OCI-LY7 (cell line): Measurements from ENCODE around the gene ADIG. TPM values are rescaled to one million over a fixed set of nuclear protein-coding genes. Genes with fewer than 3 reads are reported as not detected.

Source experiments
- BruUV-seq: library from RNA; stranded (reverse); fragments of 400-500 nt; replicated peaks from 2 replicates; lab custom pipeline; 2021; lab: Mats Ljungman, UMichigan
- CTCF ChIA-PET: fragments of 300-600 bp; sonication (Branson Sonifier 250); formaldehyde crosslinking; loops from one replicate; lab custom pipeline; 2022; ENCODE audit warnings: antibody characterized with exemption; ENCODE audit not compliant: unreplicated experiment; lab: Charles Lee
- POLR2A ChIA-PET: fragments of 300-600 bp; sonication (Branson Sonifier 250); formaldehyde crosslinking; loops from one replicate; lab custom pipeline; 2022; ENCODE audit warnings: antibody characterized with exemption; lab: Charles Lee
- DNase-seq: peaks from one replicate; pipeline ENCODE4 v3.0.0-alpha.2; 2015; ENCODE audit warnings: low spot score
- H2AFZ ChIP-seq: fragments of 200-600 bp; sonication (generic), shearing (Covaris generic); 2 replicates; pipeline ENCODE4 v1.6.1; 2014; ENCODE audit warnings: mild to moderate bottlenecking, antibody characterized with exemption, low read length, moderate library complexity
- H3K27ac ChIP-seq: fragments of 200-600 bp; sonication (generic); 2 replicates; pipeline ENCODE4 v1.5.1; 2014; ENCODE audit warnings: mixed run types, low read depth, mild to moderate bottlenecking, moderate library complexity, low read length, inconsistent platforms; ENCODE audit not compliant: poor library complexity, severe bottlenecking
- H3K36me3 ChIP-seq: fragments of 200-600 bp; sonication (generic); 2 replicates; pipeline ENCODE4 v1.6.1; 2014; ENCODE audit warnings: mild to moderate bottlenecking, antibody characterized with exemption, low read length, moderate library complexity, mixed read lengths; ENCODE audit not compliant: insufficient read depth
- H3K4me1 ChIP-seq: fragments of 200-600 bp; sonication (generic); 2 replicates; pipeline ENCODE4 v1.5.1; 2014; ENCODE audit warnings: mild to moderate bottlenecking, low read length; ENCODE audit not compliant: insufficient read depth, poor library complexity, severe bottlenecking
- H3K4me2 ChIP-seq: fragments of 200-600 bp; sonication (generic); 2 replicates; pipeline ENCODE4 v1.6.1; 2014; ENCODE audit warnings: mild to moderate bottlenecking, low read length
- H3K4me3 ChIP-seq: fragments of 200-600 bp; sonication (generic); 2 replicates; pipeline ENCODE4 v1.5.1; 2014; ENCODE audit warnings: mild to moderate bottlenecking, low read depth, low read length; ENCODE audit not compliant: poor library complexity, severe bottlenecking
- H3K79me2 ChIP-seq: fragments of 200-600 bp; sonication (generic); 2 replicates; pipeline ENCODE4 v1.6.1; 2016; ENCODE audit warnings: low read depth, mild to moderate bottlenecking, low read length, moderate library complexity, mixed read lengths; ENCODE audit not compliant: insufficient read depth
- H3K9me2 ChIP-seq: fragments of 200-600 bp; sonication (generic); 2 replicates; pipeline ENCODE4 v1.6.1; 2016; ENCODE audit warnings: mild to moderate bottlenecking, low read length, mixed read lengths; ENCODE audit not compliant: insufficient read depth
- H3K9me3 ChIP-seq: fragments of 200-600 bp; sonication (generic); 2 replicates; pipeline ENCODE4 v1.6.1; 2014; ENCODE audit warnings: mild to moderate bottlenecking, mixed run types, low read length, mixed read lengths
- H4K20me1 ChIP-seq: fragments of 200-600 bp; sonication (generic); 2 replicates; pipeline ENCODE4 v1.6.1; 2014; ENCODE audit warnings: mild to moderate bottlenecking, antibody characterized with exemption, low read length, moderate library complexity, mixed read lengths; ENCODE audit not compliant: insufficient read depth
- CTCF ChIP-seq: fragments of 200-600 bp; sonication (generic); conservative IDR thresholded peaks from 2 replicates; pipeline ENCODE4 v1.5.1; 2014; ENCODE audit warnings: mild to moderate bottlenecking, antibody characterized with exemption, low read length, moderate library complexity, mixed read lengths
- EZH2phosphoT487 ChIP-seq: fragments of 200-600 bp; sonication (generic); IDR thresholded peaks from 2 replicates; pipeline ENCODE4 v1.6.1; 2018; ENCODE audit warnings: low read depth, borderline replicate concordance, mild to moderate bottlenecking, mixed run types, antibody characterized with exemption, low read length, moderate library complexity, mixed read lengths
- intact Hi-C: fragments of 100-400 bp; cut with micrococcal nuclease; formaldehyde crosslinking; loops from one replicate; pipeline ENCODE4 v1.10.0; 2022; ENCODE audit not compliant: unreplicated experiment
- total RNA-seq, 2 experiments: library from RNA; depleted of rRNA in 1 of 2; stranded (reverse); fragments of >200 nt in 1 of 2; shearing (Covaris generic) in 1 of 2; gene quantifications; 2 replicates each; pipeline ENCODE4 v1.2.3, GENCODE V29; 2014 to 2022

The ADIG gene
- total RNA-seq, 2 experiments from 2014 or later, result not detected

GRCh38 chr20:38569747-38570525 is 11.1 kb upstream of the ADIG start:
- Histone ChIP-seq H3K4me3 (no peak overlapping the region), H3K4me1 (no peaks in the 10 kb centered on the region), H3K36me3 (peaks cover 61% of the 10 kb centered on the region), H3K79me2 (no peaks in the 10 kb centered on the region), H3K27ac (no peak overlapping the region), H3K4me2 (no peak overlapping the region), H2AFZ (no peak overlapping the region), H3K9me3 (no peaks in the 10 kb centered on the region), H4K20me1 (no peaks in the 10 kb centered on the region), H3K9me2 (no peaks in the 10 kb centered on the region)
- CTCF ChIA-PET, result no interaction called here
- BruUV-seq, result no TSS peak
- intact Hi-C loops, result no loop called here
- POLR2A ChIA-PET, result interaction anchor here (0.6 to 0.7 kb wide), 2 partner anchors 36 to 184 kb away, joined by 3 read pairs; no protein-coding TSS in a partner anchor
- DNase-seq, result no peak
- TF ChIP-seq CTCF (no peak), EZH2phosphoT487 (no peak)

- peaks cover 66% of the 10 kb centered on the region for H3K36me3 ChIP-seq
- no peaks in the 10 kb centered on the region for H4K20me1 ChIP-seq
- H2AFZ ChIP-seq, result no peak overlapping the region
- H3K9me3 ChIP-seq, result no peaks in the 10 kb centered on the region
- ChIA-PET POLR2A (no interaction called here), CTCF (no interaction called here)
- no peak overlapping the region for H3K27ac ChIP-seq
- no peak for DNase-seq
- no peaks in the 10 kb centered on the region for H3K4me1 ChIP-seq
- intact Hi-C loops, result no loop called here
- no peaks in the 10 kb centered on the region for H3K79me2 ChIP-seq
- no peak overlapping the region for H3K4me3 ChIP-seq
- no peak overlapping the region for H3K4me2 ChIP-seq
- BruUV-seq, result no TSS peak
- TF ChIP-seq CTCF, result no peak
- TF ChIP-seq EZH2phosphoT487, result no peak
- no peaks in the 10 kb centered on the region for H3K9me2 ChIP-seq
Observed at GRCh38 chr20:38573413-38573812, 7.6 kb upstream of the ADIG start.
